Measurements from ENCODE around the gene SDHAF1. TPM values are rescaled to one million over a fixed set of nuclear protein-coding genes. Genes with fewer than 3 reads are reported as not detected.

Gene SDHAF1
- 10.6 and 11.6 TPM in 2 replicates for total RNA-seq

DNA sequence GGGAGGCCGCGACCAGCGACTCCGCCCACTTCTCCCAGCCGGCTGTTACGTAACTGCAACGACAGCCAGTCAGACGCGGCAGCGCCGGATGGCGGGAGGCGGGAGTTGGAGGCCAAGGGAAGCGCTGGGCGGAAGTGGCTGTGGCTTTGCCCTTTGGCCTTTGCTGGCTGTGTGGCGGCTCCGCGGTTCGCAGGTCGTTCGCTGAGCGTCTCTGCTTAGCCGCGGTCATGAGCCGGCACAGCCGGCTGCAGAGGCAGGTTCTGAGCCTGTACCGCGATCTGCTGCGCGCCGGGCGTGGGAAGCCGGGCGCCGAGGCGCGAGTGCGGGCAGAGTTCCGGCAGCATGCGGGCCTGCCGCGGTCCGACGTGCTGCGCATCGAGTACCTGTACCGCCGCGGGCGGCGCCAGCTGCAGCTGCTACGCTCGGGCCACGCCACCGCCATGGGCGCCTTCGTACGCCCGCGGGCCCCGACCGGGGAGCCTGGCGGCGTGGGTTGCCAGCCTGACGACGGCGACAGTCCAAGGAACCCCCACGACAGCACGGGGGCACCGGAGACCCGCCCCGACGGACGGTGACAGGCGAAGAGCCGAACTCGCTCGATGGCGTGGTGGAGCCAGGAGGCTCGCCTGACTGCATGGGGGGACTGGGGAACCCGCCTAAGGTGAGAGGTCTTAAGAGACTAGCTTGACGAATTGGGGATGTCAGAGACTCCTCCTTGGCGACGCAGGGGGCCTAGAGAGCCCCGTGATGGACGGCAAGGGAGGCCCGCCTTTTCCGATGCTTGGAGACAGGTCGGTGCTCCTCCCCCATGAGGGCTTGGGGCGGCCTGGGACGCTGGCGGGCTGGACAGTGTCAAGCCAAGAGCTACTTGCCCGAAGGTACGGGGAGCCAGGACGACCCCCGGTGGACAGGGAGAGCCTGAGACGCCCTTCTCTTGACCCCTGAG is at the start of gene SDHAF1:
Gene SDHAF1 (plus strand): TSS at position 141 of the 946 bp plus-strand sequence. CDS start 87 bp downstream, at position 228.

DNA sequence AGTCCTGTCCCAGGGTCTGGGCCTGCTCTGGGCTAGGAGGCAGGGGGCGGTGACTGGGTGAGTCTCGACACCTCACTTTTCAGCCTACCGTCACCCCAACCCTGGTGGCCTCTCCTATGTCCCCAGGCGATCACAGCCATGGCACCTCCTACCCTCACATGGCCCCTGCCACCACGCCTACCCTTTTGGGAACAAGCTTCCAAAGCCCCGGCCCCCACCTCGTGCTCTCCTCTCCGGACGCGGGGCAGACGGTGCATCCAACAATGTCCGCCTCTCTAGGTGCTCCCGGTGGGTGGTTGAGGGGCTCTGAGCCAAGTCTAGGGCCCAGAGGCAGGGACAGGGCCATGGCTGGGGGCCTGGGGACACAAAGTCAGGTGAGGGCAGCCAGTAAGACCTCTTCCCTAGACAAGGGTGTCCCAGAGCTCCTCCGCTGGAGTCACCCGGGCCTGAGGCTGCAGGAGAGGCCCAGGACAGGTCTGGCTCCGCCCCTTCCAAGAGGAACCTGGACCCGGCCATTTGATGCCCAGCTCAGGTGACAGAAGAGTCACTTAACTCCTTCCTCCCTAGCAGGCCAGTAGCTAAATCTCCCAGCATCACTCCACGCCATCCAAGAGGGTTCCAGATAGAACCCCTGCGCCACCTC is 13.5 kb downstream of the SDHAF1 start, which contains the start of gene SYNE4:
Gene SYNE4 (minus strand): TSS at position 478 of the 643 bp plus-strand sequence. CDS start 132 bp downstream, at position 346.

GRCh38 chr19:36014012-36014924 is 19.3 kb downstream of the SDHAF1 start, which contains the start of gene ALKBH6:
Gene ALKBH6, minus strand, starts transcription at chr19:36014213. Its CDS starts 816 bp downstream, at chr19:36013397.

GRCh38 chr19:36032251-36033104 is 37.5 kb downstream of the SDHAF1 start, which contains the start of gene CLIP3:
Gene CLIP3, minus strand, starts transcription at chr19:36032873. Its CDS starts 516 bp downstream, at chr19:36032357.

Other genes with a start within 250 kb of the SDHAF1 start
- gene U2AF1L4, start 249.8 kb upstream of the SDHAF1 start, total RNA-seq: 2.8 and 3.8 TPM in 2 replicates
- 17.0 and 19.9 TPM in 2 replicates for gene PSENEN, start 249.5 kb upstream of the SDHAF1 start, total RNA-seq
- gene LIN37, start 246.6 kb upstream of the SDHAF1 start, total RNA-seq: 4.0 and 4.3 TPM in 2 replicates
- 0.09 and 0.11 TPM in 2 replicates for gene HSPB6, start 238.2 kb upstream of the SDHAF1 start, total RNA-seq
- 0.95 and 1.1 TPM in 2 replicates for gene PROSER3, start 237.0 kb upstream of the SDHAF1 start, total RNA-seq
- 0.95 and 1.4 TPM in 2 replicates for gene ARHGAP33, start 219.6 kb upstream of the SDHAF1 start, total RNA-seq
- gene PRODH2, start 182.3 kb upstream of the SDHAF1 start, total RNA-seq: not detected in 2 replicates
- not detected in 2 replicates for gene NPHS1, start 142.7 kb upstream of the SDHAF1 start, total RNA-seq
- not detected in 2 replicates for gene KIRREL2, start 138.3 kb upstream of the SDHAF1 start, total RNA-seq
- 0.98 and 1.8 TPM in 2 replicates for gene APLP1, start 126.6 kb upstream of the SDHAF1 start, total RNA-seq
- 2.9 and 3.1 TPM in 2 replicates for gene NFKBID, start 94.6 kb upstream of the SDHAF1 start, total RNA-seq
- gene HCST, start 92.7 kb upstream of the SDHAF1 start, total RNA-seq: 0.17 and 0.54 TPM in 2 replicates
- not detected in 2 replicates for gene TYROBP, start 86.9 kb upstream of the SDHAF1 start, total RNA-seq
- gene LRFN3, start 58.8 kb upstream of the SDHAF1 start, total RNA-seq: 1.2 and 1.7 TPM in 2 replicates
- under 0.01 TPM in 1 of 2 replicates, not detected in the other for gene SYNE4, start 13.6 kb downstream of the SDHAF1 start, total RNA-seq
- gene ALKBH6, start 19.0 kb downstream of the SDHAF1 start, total RNA-seq: 5.0 and 8.3 TPM in 2 replicates
- 2.3 and 2.8 TPM in 2 replicates for gene CLIP3, start 37.7 kb downstream of the SDHAF1 start, total RNA-seq
- gene THAP8, start 59.1 kb downstream of the SDHAF1 start, total RNA-seq: 0.60 and 1.7 TPM in 2 replicates
- 0.60 and 0.98 TPM in 2 replicates for gene WDR62, start 59.7 kb downstream of the SDHAF1 start, total RNA-seq
- not detected in 2 replicates for gene OVOL3, start 116.0 kb downstream of the SDHAF1 start, total RNA-seq
- 93.6 and 102 TPM in 2 replicates for gene POLR2I, start 119.7 kb downstream of the SDHAF1 start, total RNA-seq
- 135 and 144 TPM in 2 replicates for gene TBCB, start 120.3 kb downstream of the SDHAF1 start, total RNA-seq
- 419 and 451 TPM in 2 replicates for gene CAPNS1, start 144.9 kb downstream of the SDHAF1 start, total RNA-seq
- 39.0 and 65.5 TPM in 2 replicates for gene COX7A1, start 157.3 kb downstream of the SDHAF1 start, total RNA-seq
- 3.0 TPM in 2 replicates for gene ZNF565, start 219.5 kb downstream of the SDHAF1 start, total RNA-seq
- gene ZNF146, start 219.9 kb downstream of the SDHAF1 start, total RNA-seq: 63.4 and 99.4 TPM in 2 replicates